KOPT-K1 (cell line): ENCODE data around the gene ENOPH1.

Experiments
- H3K27ac ChIP-seq: fragments of 200-600 bp; sonication (generic); 2 replicates; pipeline ENCODE4 v1.5.1; 2016; ENCODE audit warnings: antibody characterized with exemption, mild to moderate bottlenecking, low read depth, low read length; ENCODE audit not compliant: poor library complexity, severe bottlenecking
- H3K36me3 ChIP-seq: fragments of 200-600 bp; sonication (generic); 2 replicates; pipeline ENCODE4 v1.5.1; 2017; ENCODE audit warnings: antibody characterized with exemption, mild to moderate bottlenecking, low read length, moderate library complexity; ENCODE audit not compliant: insufficient read depth
- H3K9me3 ChIP-seq: fragments of 200-600 bp; sonication (generic); 2 replicates; pipeline ENCODE4 v1.5.1; 2017; ENCODE audit warnings: antibody characterized with exemption, low read length, mild to moderate bottlenecking; ENCODE audit not compliant: insufficient read depth, poor library complexity, severe bottlenecking

ENOPH1 gene

GRCh38 chr4:82415922-82416365 is 14.4 kb upstream of the ENOPH1 start:
- H3K9me3 ChIP-seq, result peaks cover 3% of the 10 kb centered on the region
- H3K36me3 ChIP-seq, result no peaks in the 10 kb centered on the region
- no peak overlapping the region for H3K27ac ChIP-seq

DNA sequence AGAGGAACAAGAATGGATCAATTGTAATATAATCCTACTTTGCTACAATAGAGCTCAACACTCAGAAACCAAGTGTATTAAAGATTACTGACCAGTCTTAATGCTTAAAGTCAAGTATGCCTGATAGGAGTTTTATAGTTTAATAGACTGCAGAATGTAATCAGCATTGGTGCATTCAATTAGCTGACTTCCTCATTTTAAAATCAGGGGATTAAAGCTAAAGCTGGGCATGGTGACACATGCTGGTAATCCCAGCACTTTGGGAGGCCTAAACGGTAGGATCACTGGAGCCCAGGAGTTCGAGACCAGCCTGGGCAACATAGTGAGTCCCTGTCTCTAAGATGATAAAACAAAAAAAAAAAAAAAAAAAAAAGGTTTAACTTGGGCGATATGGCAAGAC is 10.9 kb upstream of the ENOPH1 start:
- Histone ChIP-seq H3K9me3 (no peaks in the 10 kb centered on the region), H3K36me3 (peaks cover 26% of the 10 kb centered on the region), H3K27ac (no peak overlapping the region)

GRCh38 chr4:82421796-82422560 is 8.4 kb upstream of the ENOPH1 start:
- Histone ChIP-seq H3K9me3 (no peaks in the 10 kb centered on the region), H3K36me3 (peaks cover 51% of the 10 kb centered on the region), H3K27ac (no peak overlapping the region)

GRCh38 chr4:82422616-82423015 is 7.8 kb upstream of the ENOPH1 start:
- Histone ChIP-seq H3K9me3 (no peaks in the 10 kb centered on the region), H3K27ac (no peak overlapping the region), H3K36me3 (peaks cover 57% of the 10 kb centered on the region)

- Histone ChIP-seq H3K36me3 (peaks cover 66% of the 10 kb centered on the region), H3K27ac (no peak overlapping the region), H3K9me3 (no peaks in the 10 kb centered on the region)
Measured at GRCh38 chr4:82423245-82424054, 6.9 kb upstream of the ENOPH1 start.

GRCh38 chr4:82425478-82425877 is 4.9 kb upstream of the ENOPH1 start:
- Histone ChIP-seq H3K36me3 (peaks cover 68% of the 10 kb centered on the region), H3K27ac (no peak overlapping the region), H3K9me3 (no peaks in the 10 kb centered on the region)

DNA sequence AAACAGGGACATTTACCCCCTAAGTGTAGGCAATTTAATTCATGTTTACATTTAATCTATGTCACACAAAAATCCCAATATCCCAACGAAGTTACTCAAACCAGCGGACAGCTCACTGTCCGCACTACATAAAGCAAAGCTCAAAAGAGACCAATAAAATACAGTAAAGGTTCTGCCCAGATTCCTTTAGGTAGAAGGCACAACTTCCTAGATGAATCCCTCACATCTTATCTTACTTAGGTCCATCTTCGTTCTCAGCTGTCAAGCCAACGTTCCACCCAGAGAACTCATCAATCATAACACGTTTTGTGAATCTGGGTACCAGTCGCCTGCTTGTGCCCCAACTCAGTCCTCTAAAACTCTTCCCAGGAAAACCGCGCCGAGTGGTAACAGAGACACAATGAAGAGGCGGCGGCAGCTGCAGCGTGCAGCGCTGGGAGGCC is 1.8 kb upstream of the ENOPH1 start:
- H3K27ac ChIP-seq, result peak overlapping the region; percentile 96

GRCh38 chr4:82428969-82429727 is 1.2 kb upstream of the ENOPH1 start:
- H3K9me3 ChIP-seq, result no peaks in the 10 kb centered on the region
- peaks cover 68% of the 10 kb centered on the region for H3K36me3 ChIP-seq
- H3K27ac ChIP-seq, result peak overlapping the region; percentile 96

More for the DNA sequence above, 1.8 kb upstream of the ENOPH1 start:
- no peaks in the 10 kb centered on the region for H3K9me3 ChIP-seq
- H3K36me3 ChIP-seq, result peaks cover 68% of the 10 kb centered on the region

GRCh38 chr4:82429728-82430192 is 630 bp upstream of the ENOPH1 start:
- no peaks in the 10 kb centered on the region for H3K9me3 ChIP-seq
- H3K36me3 ChIP-seq, result peaks cover 66% of the 10 kb centered on the region
- peak overlapping the region; percentile 96 for H3K27ac ChIP-seq

GRCh38 chr4:82430964-82431745 is 765 bp downstream of the ENOPH1 start:
- H3K27ac ChIP-seq, result peak overlapping the region; percentile 96
- peaks cover 66% of the 10 kb centered on the region for H3K36me3 ChIP-seq
- no peaks in the 10 kb centered on the region for H3K9me3 ChIP-seq

- Histone ChIP-seq H3K9me3 (no peaks in the 10 kb centered on the region), H3K27ac (no peak overlapping the region), H3K36me3 (peaks cover 66% of the 10 kb centered on the region)
Measured at GRCh38 chr4:82431831-82432230, 1.4 kb downstream of the ENOPH1 start.

- Histone ChIP-seq H3K9me3 (no peaks in the 10 kb centered on the region), H3K27ac (no peak overlapping the region), H3K36me3 (peaks cover 65% of the 10 kb centered on the region)
Measured at GRCh38 chr4:82432596-82432995, 2.2 kb downstream of the ENOPH1 start.

DNA sequence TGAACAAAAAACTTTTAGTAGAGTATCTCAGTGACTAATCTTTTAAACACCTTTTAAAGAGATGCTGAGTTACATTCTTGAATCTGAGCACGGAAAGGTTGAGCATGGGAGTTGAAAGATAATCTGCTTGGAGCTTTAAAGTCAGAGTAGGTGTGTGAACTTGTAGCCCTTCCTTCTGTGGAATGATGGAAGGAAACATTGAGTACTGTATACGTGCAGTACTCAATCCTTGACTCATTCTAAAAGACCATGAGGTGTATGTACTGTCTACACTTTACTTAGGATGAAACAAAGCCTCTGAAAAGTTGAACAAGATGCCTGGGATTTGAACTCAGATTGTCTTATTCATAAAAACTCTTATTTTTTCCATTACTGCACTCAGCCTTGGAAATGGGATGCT is 3.4 kb downstream of the ENOPH1 start:
- Histone ChIP-seq H3K36me3 (peaks cover 63% of the 10 kb centered on the region), H3K9me3 (no peaks in the 10 kb centered on the region), H3K27ac (no peak overlapping the region)

DNA sequence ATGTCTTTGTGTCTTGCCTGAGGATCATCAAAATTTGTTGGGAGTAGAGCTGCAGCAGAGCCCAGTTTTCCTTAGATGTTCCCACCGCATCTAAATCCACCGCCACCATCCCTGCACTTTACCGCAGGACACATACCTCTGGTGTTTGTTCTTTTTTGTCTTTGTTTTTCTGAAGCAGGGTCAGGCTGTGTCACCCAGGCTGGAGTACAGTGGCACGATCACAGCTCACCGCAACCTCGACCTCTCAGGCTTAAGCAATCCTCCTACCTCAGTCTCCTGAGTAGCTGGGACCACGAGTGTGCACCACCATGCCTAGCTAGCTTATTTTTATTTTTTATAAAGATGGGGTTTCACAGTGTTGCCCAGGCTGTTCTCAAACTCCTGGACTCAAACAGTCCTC is 4.6 kb downstream of the ENOPH1 start:
- peaks cover 73% of the 10 kb centered on the region for H3K36me3 ChIP-seq
- no peak overlapping the region for H3K27ac ChIP-seq
- H3K9me3 ChIP-seq, result no peaks in the 10 kb centered on the region
